Gastroesophageal sphincter (tissue), 4 donors: ENCODE results near the gene MTFP1. TPM values are rescaled to one million over a fixed set of nuclear protein-coding genes. Genes with fewer than 3 reads are reported as not detected.

Experiments
- ATAC-seq: fragments of 150-250 bp; one replicate; pipeline ENCODE4 v1.9.1; 2016; ENCODE audit warnings: mild to moderate bottlenecking, moderate library complexity
- H3K27ac ChIP-seq, 4 donors: fragments of 200-600 bp; sonication (generic) in 3 of 4; 1 replicate in 3 of 4; 2 replicates in 1 of 4; pipeline ENCODE4 v1.5.1; 2016 to 2019
- H3K27me3 ChIP-seq: fragments of 200-600 bp; sonication (generic); one replicate; pipeline ENCODE4 v1.5.1; 2019
- H3K36me3 ChIP-seq, 2 donors: fragments of 200-600 bp; sonication (generic); one replicate each; pipeline ENCODE4 v1.5.1; 2019; ENCODE audit warnings: control low read depth in 1 of 2
- H3K4me1 ChIP-seq, 3 donors: fragments of 200-600 bp; sonication (generic); 1 replicate in 2 of 3; 2 replicates in 1 of 3; pipeline ENCODE4 v1.5.1; 2016 to 2019; ENCODE audit warnings: control low read depth in 2 of 3
- H3K4me3 ChIP-seq, 2 donors: fragments of 200-600 bp; sonication (generic); one replicate each; pipeline ENCODE4 v1.5.1; 2019; ENCODE audit warnings: mild to moderate bottlenecking in 1 of 2, moderate library complexity in 1 of 2
- H3K9me3 ChIP-seq, 3 donors: fragments of 200-600 bp; sonication (generic); one replicate each; pipeline ENCODE4 v1.5.1; 2017 to 2019; ENCODE audit warnings: control low read depth in 2 of 3
- CTCF ChIP-seq, 4 experiments: fragments of 200-600 bp in 2 of 4; fragments of 450-650 bp in 2 of 4; sonication (generic) in 1 of 4; IDR thresholded peaks; one replicate each; pipeline ENCODE4 v1.5.1; 2017 to 2019; ENCODE audit warnings: antibody characterized with exemption in 4 of 4, mild to moderate bottlenecking in 2 of 4, moderate library complexity in 2 of 4
- EP300 ChIP-seq: sonication (generic); formaldehyde crosslinking; IDR thresholded peaks from one replicate; pipeline ENCODE4 v1.6.1; 2017; ENCODE audit warnings: antibody characterized with exemption, mild to moderate bottlenecking
- POLR2A ChIP-seq, 2 donors: fragments of 450-650 bp; IDR thresholded peaks; one replicate each; pipeline ENCODE4 v1.6.1; 2017; ENCODE audit warnings: antibody characterized with exemption in 2 of 2, mild to moderate bottlenecking in 2 of 2, moderate library complexity in 1 of 2
- POLR2AphosphoS5 ChIP-seq: sonication (generic); formaldehyde crosslinking; IDR thresholded peaks from one replicate; pipeline ENCODE4 v1.6.1; 2017; ENCODE audit warnings: antibody characterized with exemption
- WGBS, 2 donors: methylation state at CpG; one replicate each; pipeline ENCODE4 v1.1.5; 2018; ENCODE audit warnings: low coverage in 1 of 2; 5-methylcytosine and 5-hydroxymethylcytosine counted together
- total RNA-seq, 4 donors: library from RNA; depleted of rRNA; stranded (reverse); fragments of >200 nt; gene quantifications; one replicate each; pipeline ENCODE4 v1.1.0, GENCODE V29; 2016

MTFP1 gene
- total RNA-seq, 4 donors from 2014 or later: 1.1 to 10.3 (median 6.3) TPM

DNA sequence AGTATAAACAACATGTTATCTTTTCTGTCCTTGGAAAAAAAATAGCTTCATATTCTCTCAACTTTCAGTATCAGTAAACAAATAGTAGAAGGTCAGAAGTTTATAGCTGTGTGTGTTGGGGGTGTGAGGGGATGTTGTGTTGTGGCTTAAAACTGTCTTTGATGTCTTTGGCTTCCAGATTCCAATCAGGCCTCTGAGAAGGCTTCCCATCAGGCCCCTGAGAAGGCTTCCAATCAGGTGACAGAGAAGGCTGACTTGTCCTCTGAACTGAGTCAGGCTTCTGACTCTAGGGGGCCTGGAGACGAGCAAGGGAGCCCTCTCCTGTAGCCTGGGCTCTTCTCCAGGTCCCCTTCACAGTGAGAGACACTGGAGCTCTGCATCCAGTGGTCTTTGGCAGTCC lies 9.3 kb downstream of the MTFP1 start:
- H3K36me3 ChIP-seq: no peaks in the 10 kb centered on the region
- WGBS, 2 donors: 57 to 80% methylated on average over 1 of the region's 1 CpG
- no peak overlapping the region for H3K27ac ChIP-seq
- no peaks in the 10 kb centered on the region for H3K4me1 ChIP-seq
- TF ChIP-seq POLR2AphosphoS5 (no peak), CTCF (IDR thresholded peaks at IDR 0.05) (no peak), POLR2A (IDR thresholded peaks at IDR 0.05) (no peak), EP300 (no peak)
- no peak overlapping the region for H3K4me3 ChIP-seq
- H3K27me3 ChIP-seq: peaks cover 17% of the 10 kb centered on the region
- no peak for ATAC-seq
- no peaks in the 10 kb centered on the region for H3K9me3 ChIP-seq

DNA sequence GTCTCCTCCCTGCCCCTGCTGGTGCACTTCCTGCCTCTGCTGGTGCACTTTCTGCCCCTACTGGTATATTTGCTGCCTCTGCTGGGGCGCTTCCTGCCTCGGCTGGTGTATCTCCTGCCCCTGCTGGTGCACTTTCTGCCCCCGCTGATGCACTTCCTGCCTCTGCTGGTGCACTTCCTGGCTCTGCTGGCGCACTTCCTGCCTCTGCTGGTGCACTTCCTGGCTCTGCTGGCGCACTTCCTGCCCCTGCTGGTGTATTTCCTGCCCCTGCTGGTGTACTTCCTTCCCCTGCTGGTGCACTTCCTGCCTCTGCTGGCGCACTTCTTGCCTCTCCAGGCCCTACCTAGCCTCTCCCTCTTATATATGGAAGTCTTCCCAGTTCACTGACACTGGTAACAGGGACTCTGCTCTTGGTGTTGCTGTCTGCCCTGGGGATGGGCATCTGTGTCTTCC lies 10.1 kb downstream of the MTFP1 start:
- Histone ChIP-seq H3K27me3 (peaks cover 25% of the 10 kb centered on the region), H3K27ac (peak overlapping the region in 1 of 4 donors; percentile 23), H3K36me3 (no peaks in the 10 kb centered on the region), H3K9me3 (no peaks in the 10 kb centered on the region), H3K4me3 (no peak overlapping the region), H3K4me1 (no peaks in the 10 kb centered on the region)
- TF ChIP-seq EP300 (no peak), CTCF (IDR thresholded peaks at IDR 0.05) (no peak), POLR2AphosphoS5 (no peak), POLR2A (IDR thresholded peaks at IDR 0.05) (no peak)
- WGBS, 2 donors: 80 to 97% methylated on average over 1 to 6 of the region's 6 CpGs
- ATAC-seq: no peak

GRCh38 chr22:30436196-30436595 lies 10.6 kb downstream of the MTFP1 start:
- ATAC-seq: no peak
- Histone ChIP-seq H3K4me1 (no peaks in the 10 kb centered on the region), H3K4me3 (no peak overlapping the region), H3K27ac (no peak overlapping the region), H3K9me3 (no peaks in the 10 kb centered on the region), H3K27me3 (peaks cover 25% of the 10 kb centered on the region), H3K36me3 (no peaks in the 10 kb centered on the region)
- WGBS, 2 donors: 80% methylated on average over 1 of the region's 2 CpGs; no CpG with 5 or more reads in 1 of the 2 donors
- no peak for TF ChIP-seq POLR2A (IDR thresholded peaks at IDR 0.05)
- no peak for TF ChIP-seq CTCF (IDR thresholded peaks at IDR 0.05)
- TF ChIP-seq EP300: no peak
- TF ChIP-seq POLR2AphosphoS5: no peak

GRCh38 chr22:30438559-30438958 lies 13.0 kb downstream of the MTFP1 start:
- ATAC-seq: no peak
- 69% methylated on average over 3 of the region's 3 CpGs for WGBS, 2 donors
- Histone ChIP-seq H3K27ac (no peak overlapping the region), H3K9me3 (no peaks in the 10 kb centered on the region), H3K4me1 (no peaks in the 10 kb centered on the region), H3K27me3 (peaks cover 25% of the 10 kb centered on the region), H3K4me3 (no peak overlapping the region), H3K36me3 (no peaks in the 10 kb centered on the region)
- TF ChIP-seq CTCF (IDR thresholded peaks at IDR 0.05) (no peak), EP300 (no peak), POLR2AphosphoS5 (no peak), POLR2A (IDR thresholded peaks at IDR 0.05) (no peak)

DNA sequence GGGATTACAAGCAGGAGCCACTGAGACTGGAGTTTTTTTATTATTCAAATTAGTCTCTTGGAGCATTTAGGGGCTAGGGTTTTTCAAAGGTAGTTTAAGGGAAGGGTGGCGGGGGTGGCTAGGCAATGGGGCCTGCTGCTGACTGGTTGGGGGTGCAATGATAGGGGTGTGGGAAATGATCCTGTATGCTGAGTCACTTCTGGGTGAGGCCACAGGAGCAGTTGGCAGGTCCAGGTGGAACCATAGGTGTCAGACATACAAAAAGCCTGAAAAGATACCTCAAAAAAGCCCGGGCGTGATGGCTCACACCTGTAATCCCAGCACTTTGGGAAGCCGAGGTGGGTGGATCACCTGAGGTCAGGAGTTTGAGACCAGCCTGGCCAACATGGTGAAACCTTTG lies 13.7 kb downstream of the MTFP1 start:
- H3K4me1 ChIP-seq: no peaks in the 10 kb centered on the region
- no peak for ATAC-seq
- no peak overlapping the region for H3K27ac ChIP-seq
- 86% methylated on average over 4 of the region's 4 CpGs; no CpG with 5 or more reads in 1 of the 2 donors for WGBS, 2 donors
- H3K36me3 ChIP-seq: no peaks in the 10 kb centered on the region
- no peaks in the 10 kb centered on the region for H3K9me3 ChIP-seq
- H3K4me3 ChIP-seq: no peak overlapping the region
- TF ChIP-seq EP300 (no peak), CTCF (IDR thresholded peaks at IDR 0.05) (no peak), POLR2AphosphoS5 (no peak), POLR2A (IDR thresholded peaks at IDR 0.05) (no peak)
- H3K27me3 ChIP-seq: peaks cover 25% of the 10 kb centered on the region
